Fibroblast of lung (primary cell): Measurements from ENCODE around the gene MYADML2. TPM values are rescaled to one million over a fixed set of nuclear protein-coding genes. Genes with fewer than 3 reads are reported as not detected.

ENCODE experiments used
- DNase-seq, 2 donors: peaks; one replicate each; pipeline versions ENCODE4 v3.0.0 to v3.0.0-alpha.2; 2010; ENCODE audit warnings: low read depth in 2 of 2
- H2AFZ ChIP-seq: 2 replicates; pipeline ENCODE4 v1.5.1; 2012; ENCODE audit warnings: low read length, control low read depth, inconsistent platforms
- H3K27ac ChIP-seq: 2 replicates; pipeline ENCODE4 v1.5.1; 2011; ENCODE audit warnings: low read length, control low read depth; ENCODE audit not compliant: insufficient read depth
- H3K27me3 ChIP-seq: 2 replicates; pipeline ENCODE4 v1.5.1; 2011; ENCODE audit warnings: mild to moderate bottlenecking, low read length; ENCODE audit not compliant: control insufficient read depth, insufficient read depth
- H3K36me3 ChIP-seq: 2 replicates; pipeline ENCODE4 v1.5.1; 2011; ENCODE audit warnings: low read length; ENCODE audit not compliant: control insufficient read depth, insufficient read depth
- H3K4me1 ChIP-seq: 2 replicates; pipeline ENCODE4 v1.5.1; 2011; ENCODE audit warnings: low read length; ENCODE audit not compliant: control insufficient read depth, insufficient read depth; ENCODE audit errors: extremely low read depth
- H3K4me2 ChIP-seq: 2 replicates; pipeline ENCODE4 v1.5.1; 2011; ENCODE audit warnings: low read length, control low read depth; ENCODE audit not compliant: insufficient read depth; ENCODE audit errors: extremely low read depth
- H3K4me3 ChIP-seq, 4 experiments: fragments of 200-600 bp in 1 of 4; sonication (generic) in 1 of 4; replicated peaks in 1 of 4; 2 replicates each; pipeline ENCODE4 v1.5.1; 2011 to 2016; ENCODE audit warnings: low read length in 4 of 4, low read depth in 3 of 4, mild to moderate bottlenecking in 3 of 4, control low read depth in 2 of 4, inconsistent platforms in 1 of 4, mixed read lengths in 1 of 4; ENCODE audit not compliant: insufficient read depth in 1 of 4; ENCODE audit errors: control extremely low read depth in 1 of 4
- H3K79me2 ChIP-seq: 2 replicates; pipeline ENCODE4 v1.5.1; 2012; ENCODE audit warnings: mild to moderate bottlenecking, low read length, inconsistent platforms; ENCODE audit not compliant: control insufficient read depth, insufficient read depth
- H3K9ac ChIP-seq: 2 replicates; pipeline ENCODE4 v1.5.1; 2011; ENCODE audit warnings: mild to moderate bottlenecking, low read length, control low read depth; ENCODE audit not compliant: insufficient read depth
- H3K9me3 ChIP-seq: 2 replicates; pipeline ENCODE4 v1.5.1; 2012; ENCODE audit warnings: low read depth, low read length; ENCODE audit not compliant: control insufficient read depth, insufficient read depth
- H4K20me1 ChIP-seq: 2 replicates; pipeline ENCODE4 v1.5.1; 2011; ENCODE audit warnings: low read length; ENCODE audit not compliant: control insufficient read depth, insufficient read depth; ENCODE audit errors: extremely low read depth
- CTCF ChIP-seq, 2 donors: IDR thresholded peaks in 1 of 2; conservative IDR thresholded peaks in 1 of 2; 1 replicate in 1 of 2; 2 replicates in 1 of 2; pipeline ENCODE4 v1.5.1; 2011 to 2012; ENCODE audit warnings: low read length in 2 of 2, control low read depth in 1 of 2, inconsistent platforms in 1 of 2, low read depth in 1 of 2, mild to moderate bottlenecking in 1 of 2
- EZH2 ChIP-seq: IDR thresholded peaks from 2 replicates; pipeline ENCODE4 v1.5.1; 2012; ENCODE audit warnings: low read length, control low read depth, mild to moderate bottlenecking; ENCODE audit errors: missing control alignments
- polyA plus RNA-seq, 2 donors: library from polyadenylated mRNA; depleted of rRNA in 1 of 2; stranded (reverse) in 1 of 2; unstranded in 1 of 2; fragments of >200 nt; gene quantifications; 2 replicates each; pipeline ENCODE4 v1.2.1, GENCODE V29; 2011 to 2012; ENCODE audit warnings: missing spikeins in 1 of 2
- total RNA-seq: library from RNA; depleted of rRNA; stranded (reverse); fragments of >200 nt; gene quantifications from 2 replicates; pipeline ENCODE4 v1.2.1, GENCODE V29; 2014

The MYADML2 gene
- total and polyA plus RNA-seq, 2 donors (not counting 1 experiment from before 2014, with no cell fraction given), result not detected

GRCh38 chr17:81934098-81934757 lies 12.8 kb downstream of the MYADML2 start:
- TF ChIP-seq EZH2, result no peak
- TF ChIP-seq CTCF (conservative IDR thresholded peaks at IDR 0.05 in 1 of 2, IDR thresholded peaks at IDR 0.05 in 1 of 2; ENCODE audit: low read depth in 1 of 2, low read length in 2 of 2), result no peak
- Histone ChIP-seq H3K9me3 (no peaks in the 10 kb centered on the region), H3K36me3 (peaks cover 4% of the 10 kb centered on the region), H3K9ac (no peak overlapping the region), H4K20me1 (no peaks in the 10 kb centered on the region), H2AFZ (no peak overlapping the region), H3K4me3 (no peak overlapping the region), H3K27ac (no peak overlapping the region), H3K4me1 (peaks cover 2% of the 10 kb centered on the region), H3K79me2 (no peaks in the 10 kb centered on the region), H3K27me3 (no peaks in the 10 kb centered on the region), H3K4me2 (no peak overlapping the region)
- DNase-seq, result no peak

GRCh38 chr17:81933178-81933699 lies 13.8 kb downstream of the MYADML2 start:
- no peak overlapping the region for H2AFZ ChIP-seq
- peaks cover 2% of the 10 kb centered on the region for H3K4me1 ChIP-seq
- no peaks in the 10 kb centered on the region for H3K79me2 ChIP-seq
- H3K36me3 ChIP-seq, result peaks cover 4% of the 10 kb centered on the region
- no peak overlapping the region for H3K9ac ChIP-seq
- H3K4me3 ChIP-seq, result no peak overlapping the region
- no peaks in the 10 kb centered on the region for H3K27me3 ChIP-seq
- no peak for DNase-seq
- no peak overlapping the region for H3K27ac ChIP-seq
- H3K9me3 ChIP-seq, result no peaks in the 10 kb centered on the region
- H4K20me1 ChIP-seq, result no peaks in the 10 kb centered on the region
- TF ChIP-seq EZH2 (no peak), CTCF (conservative IDR thresholded peaks at IDR 0.05 in 1 of 2, IDR thresholded peaks at IDR 0.05 in 1 of 2; ENCODE audit: low read depth in 1 of 2, low read length in 2 of 2) (no peak)
- no peak overlapping the region for H3K4me2 ChIP-seq

GRCh38 chr17:81932333-81932983 lies 14.6 kb downstream of the MYADML2 start:
- Histone ChIP-seq H3K4me3 (no peak overlapping the region), H3K9ac (no peak overlapping the region), H2AFZ (no peak overlapping the region), H3K27me3 (no peaks in the 10 kb centered on the region), H3K4me1 (peaks cover 2% of the 10 kb centered on the region), H3K79me2 (no peaks in the 10 kb centered on the region), H3K9me3 (no peaks in the 10 kb centered on the region), H3K4me2 (no peak overlapping the region), H3K36me3 (peaks cover 4% of the 10 kb centered on the region), H4K20me1 (no peaks in the 10 kb centered on the region), H3K27ac (no peak overlapping the region)
- TF ChIP-seq CTCF (conservative IDR thresholded peaks at IDR 0.05 in 1 of 2, IDR thresholded peaks at IDR 0.05 in 1 of 2; ENCODE audit: low read depth in 1 of 2, low read length in 2 of 2) (no peak), EZH2 (no peak)
- no peak for DNase-seq
